CD4-positive, CD25-positive, alpha-beta regulatory T cell (primary cell): ENCODE results near the gene APOL2. TPM values are rescaled to one million over a fixed set of nuclear protein-coding genes. Genes with fewer than 3 reads are reported as not detected.
"Not testable (repeated sequence)": the region's sequence is repeated elsewhere in the genome, so short reads cannot be mapped to it uniquely, and the experiment has no call there.

Source experiments
- ATAC-seq, 2 donors: fragments of 150-1000 bp; cut with Tn5 transposase; one replicate each; pipeline ENCODE4 v1.10.0; 2021; ENCODE audit warnings: low read depth in 2 of 2, moderate number of reproducible peaks in 2 of 2, moderate library complexity in 1 of 2
- DNase-seq, 3 donors: peaks; one replicate each; pipeline versions ENCODE4 v3.0.0 to v3.0.0-alpha.2; 2012 to 2022; ENCODE audit warnings: mixed read lengths in 1 of 3
- H3K27ac ChIP-seq: one replicate; pipeline ENCODE4 v1.7.0; 2013; ENCODE audit warnings: mild to moderate bottlenecking, low read length; ENCODE audit not compliant: insufficient read depth, poor library complexity, severe bottlenecking
- H3K27me3 ChIP-seq: one replicate; pipeline ENCODE4 v1.7.0; 2013; ENCODE audit warnings: low read length; ENCODE audit not compliant: control insufficient read depth, insufficient read depth
- H3K36me3 ChIP-seq: one replicate; pipeline ENCODE4 v1.7.0; 2013; ENCODE audit warnings: mild to moderate bottlenecking, low read length, moderate library complexity; ENCODE audit not compliant: control insufficient read depth, insufficient read depth
- H3K4me1 ChIP-seq: 2 replicates; pipeline ENCODE4 v1.7.0; 2013; ENCODE audit warnings: mild to moderate bottlenecking, low read length; ENCODE audit not compliant: insufficient read depth, control insufficient read depth, poor library complexity, severe bottlenecking
- H3K4me3 ChIP-seq: one replicate; pipeline ENCODE4 v1.7.0; 2013; ENCODE audit warnings: low read depth, mild to moderate bottlenecking, low read length, moderate library complexity
- H3K9me3 ChIP-seq, 2 experiments: 1 replicate in 1 of 2; 2 replicates in 1 of 2; pipeline ENCODE4 v1.7.0; 2013; ENCODE audit warnings: low read length in 2 of 2, mild to moderate bottlenecking in 1 of 2, moderate library complexity in 1 of 2; ENCODE audit not compliant: control insufficient read depth in 2 of 2
- H3K27ac Mint-ChIP-seq, 3 donors: one replicate each; pipeline ENCODE4 v1.8.0; 2020 to 2022; ENCODE audit warnings: mild to moderate bottlenecking in 3 of 3, mixed read lengths in 3 of 3, moderate library complexity in 2 of 3
- H3K27me3 Mint-ChIP-seq: one replicate; pipeline ENCODE4 v1.8.0; 2022; ENCODE audit warnings: mild to moderate bottlenecking, mixed read lengths
- H3K36me3 Mint-ChIP-seq: one replicate; pipeline ENCODE4 v1.8.0; 2020; ENCODE audit warnings: mixed read lengths
- H3K4me1 Mint-ChIP-seq, 4 donors: one replicate each; pipeline ENCODE4 v1.8.0; 2020 to 2022; ENCODE audit warnings: mixed read lengths in 4 of 4, mild to moderate bottlenecking in 1 of 4
- H3K4me3 Mint-ChIP-seq, 4 donors: one replicate each; pipeline ENCODE4 v1.8.0; 2020 to 2022; ENCODE audit warnings: mild to moderate bottlenecking in 4 of 4, mixed read lengths in 4 of 4, moderate library complexity in 3 of 4
- H3K9me3 Mint-ChIP-seq, 7 donors: one replicate each; pipeline ENCODE4 v1.8.0; 2020 to 2022; ENCODE audit warnings: mixed read lengths in 7 of 7, mild to moderate bottlenecking in 3 of 7, moderate library complexity in 2 of 7
- polyA plus RNA-seq, 4 donors: library from polyadenylated mRNA; unstranded; fragments of 300-500 nt; fragmentation: Illumina TruSeq; gene quantifications; one replicate each; pipeline ENCODE4 v1.2.3, GENCODE V29; 2021
- total RNA-seq: library from RNA; stranded (reverse); gene quantifications from one replicate; pipeline ENCODE4 v1.2.3, GENCODE V29; 2022

The APOL2 gene
- total and polyA plus RNA-seq, 5 donors from 2014 or later = 18.8 to 69.7 (median 22.3) TPM

- Mint-ChIP-seq H3K36me3 (peaks cover 33% of the 10 kb centered on the region), H3K4me1 (peaks cover 16 to 62% (median 47%) of the 10 kb centered on the region in 4 donors), H3K27ac (peak overlapping the region; percentile 98 to 99 (median 99)), H3K27me3 (no peaks in the 10 kb centered on the region), H3K4me3 (peak overlapping the region; percentile 81 to 97 (median 96)), H3K9me3 (peaks cover 0 to 3% (median 0%) of the 10 kb centered on the region in 7 donors)
- H3K36me3 ChIP-seq = peaks cover 5% of the 10 kb centered on the region
- no peaks in the 10 kb centered on the region for H3K9me3 ChIP-seq
- H3K27me3 ChIP-seq = no peaks in the 10 kb centered on the region
- H3K27ac ChIP-seq = peak overlapping the region; percentile 48
- peak overlapping the region; percentile 95 for H3K4me3 ChIP-seq
- H3K4me1 ChIP-seq = peaks cover 37% of the 10 kb centered on the region
- DNase-seq (no peak), ATAC-seq (no peak)
Observed at GRCh38 chr22:36253523-36254490, 14.5 kb upstream of the APOL2 start.

GRCh38 chr22:36252754-36253522 lies 13.6 kb upstream of the APOL2 start, which contains the start of gene APOL1:
TSS of gene APOL1 (plus strand) at chr22:36253133. CDS start at chr22:36254956, 1,823 bp downstream.
- Histone ChIP-seq H3K27ac (peak within 1 kb of the TSS; percentile 48), H3K27me3 (no peaks in the 10 kb centered on the region), H3K9me3 (no peaks in the 10 kb centered on the region), H3K36me3 (peaks cover 5% of the 10 kb centered on the region), H3K4me1 (peaks cover 30% of the 10 kb centered on the region), H3K4me3 (peak within 1 kb of the TSS; percentile 95)
- no peaks in the 10 kb centered on the region for H3K27me3 Mint-ChIP-seq
- peaks cover 24% of the 10 kb centered on the region for H3K36me3 Mint-ChIP-seq
- DNase-seq (peak; percentile 14 to 87 (median 54)), ATAC-seq (peak; percentile 82)
- peaks cover 0 to 4% (median 0%) of the 10 kb centered on the region in 7 donors for H3K9me3 Mint-ChIP-seq
- H3K4me1 Mint-ChIP-seq = peaks cover 10 to 54% (median 38%) of the 10 kb centered on the region in 4 donors
- H3K27ac Mint-ChIP-seq = peak within 1 kb of the TSS; percentile 98 to 99 (median 99)
- peak within 1 kb of the TSS; percentile 81 to 97 (median 96) for H3K4me3 Mint-ChIP-seq

DNA sequence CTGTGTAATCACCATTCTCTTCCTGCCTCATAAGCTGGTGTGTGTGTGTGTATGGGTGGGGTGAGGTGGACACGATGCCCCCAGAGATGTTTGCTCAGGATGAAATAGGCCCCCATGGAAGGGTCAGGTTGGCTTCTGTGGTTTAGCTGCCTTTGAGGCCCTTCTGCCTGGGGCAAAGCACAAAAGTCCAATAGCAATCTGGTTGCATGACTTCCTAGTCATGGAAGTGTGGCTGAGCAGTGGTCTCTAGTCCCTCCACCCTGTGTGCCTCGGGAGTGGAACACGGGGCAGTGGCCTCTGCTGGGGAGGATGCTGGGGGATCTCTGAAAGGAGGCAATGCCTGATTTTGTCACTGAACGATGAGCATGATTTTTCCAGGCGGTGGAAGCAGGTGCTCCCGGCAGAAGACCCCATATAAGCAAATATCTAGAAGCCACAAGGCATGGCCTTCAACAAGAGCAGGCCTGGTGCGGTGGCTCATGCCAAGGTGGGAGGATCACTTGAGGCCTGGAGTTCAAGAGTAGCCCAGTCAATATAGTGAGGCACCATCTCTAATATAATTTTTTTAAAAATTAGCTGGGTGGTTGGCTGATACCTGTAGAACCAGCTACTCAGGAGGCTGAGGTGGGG lies 12.8 kb upstream of the APOL2 start:
- H3K4me3 ChIP-seq, H3K9me3 Mint-ChIP-seq, H3K9me3 ChIP-seq, H3K36me3 ChIP-seq, DNase-seq, H3K27me3 Mint-ChIP-seq, H3K27me3 ChIP-seq, H3K27ac ChIP-seq, ATAC-seq: not testable (repeated sequence)
- peaks cover 21% of the 10 kb centered on the region for H3K36me3 Mint-ChIP-seq
- H3K27ac Mint-ChIP-seq = peak overlapping the region; percentile 98 to 99 (median 99)
- peaks cover 9 to 48% (median 36%) of the 10 kb centered on the region in 4 donors for H3K4me1 Mint-ChIP-seq
- peak overlapping the region; percentile 81 to 97 (median 96) for H3K4me3 Mint-ChIP-seq
- H3K4me1 ChIP-seq = peaks cover 30% of the 10 kb centered on the region

DNA sequence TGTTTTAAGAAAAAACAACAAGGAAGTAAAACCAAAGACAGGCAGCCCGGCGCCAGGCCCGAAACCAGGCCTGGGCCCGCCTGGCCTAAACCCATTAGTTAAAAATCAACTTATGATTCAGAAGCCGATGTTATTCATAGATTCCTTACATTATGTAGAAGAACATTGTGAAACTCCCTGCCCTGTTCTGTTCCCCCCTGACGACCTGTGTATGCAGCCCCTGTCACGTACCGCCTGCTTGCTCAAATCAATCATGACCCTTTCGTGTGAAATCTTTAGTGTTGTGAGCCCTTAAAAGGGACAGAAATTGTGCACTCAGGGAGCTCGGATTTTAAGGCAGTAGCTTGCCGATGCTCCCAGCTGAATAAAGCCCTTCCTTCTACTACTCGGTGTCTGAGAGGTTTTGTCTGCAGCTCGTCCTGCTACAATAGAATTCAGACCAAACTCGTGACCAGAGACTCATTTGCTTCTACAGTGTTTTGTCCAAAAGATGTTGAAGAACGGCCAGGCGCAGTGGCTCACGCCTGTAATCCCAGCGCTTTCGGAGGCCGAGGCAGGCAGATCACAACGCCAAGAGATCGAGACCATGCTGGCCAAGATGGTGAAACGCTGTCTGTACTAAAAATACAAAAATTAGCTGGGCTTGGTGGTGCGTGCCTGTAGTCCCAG lies 11.1 kb upstream of the APOL2 start:
- not testable (repeated sequence) for H3K9me3 ChIP-seq, DNase-seq, H3K9me3 Mint-ChIP-seq, H3K27me3 ChIP-seq, ATAC-seq, H3K27ac Mint-ChIP-seq, H3K4me3 ChIP-seq, H3K36me3 ChIP-seq, H3K27me3 Mint-ChIP-seq, H3K27ac ChIP-seq
- H3K4me3 Mint-ChIP-seq = peak overlapping the region in 2 of 4 donors; percentile 22 to 74
- peaks cover 0 to 36% (median 22%) of the 10 kb centered on the region in 4 donors for H3K4me1 Mint-ChIP-seq
- H3K4me1 ChIP-seq = peaks cover 30% of the 10 kb centered on the region
- peaks cover 15% of the 10 kb centered on the region for H3K36me3 Mint-ChIP-seq

- no peaks in the 10 kb centered on the region for H3K36me3 ChIP-seq
- no peak overlapping the region for H3K27ac ChIP-seq
- Mint-ChIP-seq H3K4me1 (peaks cover 0 to 24% (median 20%) of the 10 kb centered on the region in 4 donors), H3K9me3 (peaks cover 0 to 4% (median 0%) of the 10 kb centered on the region in 7 donors), H3K27ac (no peak overlapping the region), H3K36me3 (peaks cover 11% of the 10 kb centered on the region), H3K27me3 (no peaks in the 10 kb centered on the region), H3K4me3 (peak overlapping the region in 1 of 4 donors; percentile 69)
- no peaks in the 10 kb centered on the region for H3K27me3 ChIP-seq
- H3K9me3 ChIP-seq = no peaks in the 10 kb centered on the region
- no peak for ATAC-seq
- H3K4me3 ChIP-seq = no peak overlapping the region
- no peak for DNase-seq
- H3K4me1 ChIP-seq = peaks cover 18% of the 10 kb centered on the region
Observed at GRCh38 chr22:36249160-36249559, 9.8 kb upstream of the APOL2 start.

DNA sequence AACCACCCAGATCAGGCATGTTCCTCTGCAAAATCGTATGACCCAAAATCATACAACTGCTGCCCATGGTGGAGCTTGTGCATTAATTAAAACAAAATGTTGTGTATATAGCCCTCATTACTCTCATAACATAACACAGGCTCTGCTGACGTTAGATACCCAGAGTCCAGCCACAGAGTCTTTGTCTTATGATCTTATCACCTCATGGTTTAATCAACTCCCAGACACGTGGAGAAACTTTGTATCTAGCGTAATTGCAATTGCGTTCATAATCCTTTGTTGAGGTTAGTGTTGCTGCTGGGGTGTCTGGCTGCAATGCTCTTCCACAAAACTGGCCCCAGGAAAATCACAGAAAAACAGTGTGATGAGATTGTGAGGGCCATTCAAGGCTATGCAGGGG lies 8.6 kb upstream of the APOL2 start:
- DNase-seq (no peak), ATAC-seq (no peak)
- Histone ChIP-seq H3K4me1 (peaks cover 6% of the 10 kb centered on the region), H3K27me3 (no peaks in the 10 kb centered on the region), H3K27ac (no peak overlapping the region), H3K36me3 (no peaks in the 10 kb centered on the region), H3K9me3 (peaks cover 0 to 2% of the 10 kb centered on the region in 2 experiments), H3K4me3 (no peak overlapping the region)
- no peak overlapping the region for H3K4me3 Mint-ChIP-seq
- peaks cover 2% of the 10 kb centered on the region for H3K36me3 Mint-ChIP-seq
- no peaks in the 10 kb centered on the region for H3K27me3 Mint-ChIP-seq
- H3K27ac Mint-ChIP-seq = no peak overlapping the region
- H3K9me3 Mint-ChIP-seq = peaks cover 0 to 4% (median 1%) of the 10 kb centered on the region in 7 donors
- peaks cover 0 to 12% (median 8%) of the 10 kb centered on the region in 4 donors for H3K4me1 Mint-ChIP-seq

GRCh38 chr22:36246718-36247117 lies 7.4 kb upstream of the APOL2 start:
- Histone ChIP-seq H3K27me3 (no peaks in the 10 kb centered on the region), H3K4me3 (no peak overlapping the region), H3K36me3 (no peaks in the 10 kb centered on the region), H3K4me1 (no peaks in the 10 kb centered on the region), H3K9me3 (peaks cover 0 to 4% of the 10 kb centered on the region in 2 experiments), H3K27ac (no peak overlapping the region)
- no peaks in the 10 kb centered on the region for H3K27me3 Mint-ChIP-seq
- H3K9me3 Mint-ChIP-seq = peaks cover 0 to 12% (median 1%) of the 10 kb centered on the region in 7 donors
- H3K36me3 Mint-ChIP-seq = no peaks in the 10 kb centered on the region
- DNase-seq (no peak), ATAC-seq (no peak)
- no peak overlapping the region for H3K4me3 Mint-ChIP-seq
- H3K4me1 Mint-ChIP-seq = peaks cover 0 to under 1% (median 0%) of the 10 kb centered on the region in 4 donors
- H3K27ac Mint-ChIP-seq = no peak overlapping the region
